ENCODE measurements around the gene DCTN2.

- TF ChIP-seq POLR2A (IDR thresholded peaks at IDR 0.05) (no peak), CTCF (IDR thresholded peaks at IDR 0.05) (no peak)
These were observed 35.8 kb downstream of the DCTN2 start for GRCh38 chr12:57511161-57511560.
